ENCODE measurements around the gene CACNA1A. TPM values are rescaled to one million over a fixed set of nuclear protein-coding genes. Genes with fewer than 3 reads are reported as not detected.
"Not testable (repeated sequence)": the region's sequence is repeated elsewhere in the genome, so short reads cannot be mapped to it uniquely, and the experiment has no call there.

CACNA1A gene
- total RNA-seq, 1 donor from 2014 or later = 0.20 TPM

- DNase-seq (ENCODE audit: low read depth in 2 of 2) = peak in 1 of 2 donors; percentile 16
These were observed 298.9 kb downstream of the CACNA1A start for GRCh38 chr19:13207237-13207845.

- DNase-seq (ENCODE audit: low read depth in 2 of 2) = no peak
These were observed 299.7 kb downstream of the CACNA1A start for GRCh38 chr19:13206587-13206986.

- DNase-seq (ENCODE audit: low read depth in 2 of 2) = not testable (repeated sequence)
These were observed 304.2 kb downstream of the CACNA1A start for GRCh38 chr19:13202112-13202511.

- no peak for DNase-seq (ENCODE audit: low read depth in 2 of 2)
These were observed 307.6 kb downstream of the CACNA1A start for GRCh38 chr19:13198634-13199033.

GRCh38 chr19:13195678-13196077 lies 310.6 kb downstream of the CACNA1A start:
- no peak for DNase-seq (ENCODE audit: low read depth in 2 of 2)

- DNase-seq (ENCODE audit: low read depth in 2 of 2) = no peak
These were observed 315.3 kb downstream of the CACNA1A start for GRCh38 chr19:13190781-13191540.

- no peak for DNase-seq (ENCODE audit: low read depth in 2 of 2)
These were observed 316.7 kb downstream of the CACNA1A start for GRCh38 chr19:13189600-13189999.

GRCh38 chr19:13187419-13187818 lies 318.9 kb downstream of the CACNA1A start:
- DNase-seq (ENCODE audit: low read depth in 2 of 2) = no peak

- not testable (repeated sequence) for DNase-seq (ENCODE audit: low read depth in 2 of 2)
These were observed 319.6 kb downstream of the CACNA1A start for GRCh38 chr19:13186688-13187087.

GRCh38 chr19:13185763-13186657 lies 320.3 kb downstream of the CACNA1A start:
- peak in 1 of 2 donors; percentile 15 for DNase-seq (ENCODE audit: low read depth in 2 of 2)

- not testable (repeated sequence) for DNase-seq (ENCODE audit: low read depth in 2 of 2)
These were observed 321.4 kb downstream of the CACNA1A start for GRCh38 chr19:13184926-13185325.

- peak; percentile 33 to 55 for DNase-seq (ENCODE audit: low read depth in 2 of 2)
These were observed 324.4 kb downstream of the CACNA1A start for GRCh38 chr19:13181747-13182388.

- not testable (repeated sequence) for DNase-seq (ENCODE audit: low read depth in 2 of 2)
These were observed 328.0 kb downstream of the CACNA1A start for GRCh38 chr19:13178291-13178690.

GRCh38 chr19:13177584-13177983 lies 328.7 kb downstream of the CACNA1A start:
- not testable (repeated sequence) for DNase-seq (ENCODE audit: low read depth in 2 of 2)

GRCh38 chr19:13176345-13176744 lies 329.9 kb downstream of the CACNA1A start:
- no peak for DNase-seq (ENCODE audit: low read depth in 2 of 2)

GRCh38 chr19:13173139-13173737 lies 333.0 kb downstream of the CACNA1A start:
- no peak for DNase-seq (ENCODE audit: low read depth in 2 of 2)

- peak; percentile 65 to 81 for DNase-seq (ENCODE audit: low read depth in 2 of 2)
These were observed 333.7 kb downstream of the CACNA1A start for GRCh38 chr19:13172346-13173138.

- DNase-seq (ENCODE audit: low read depth in 2 of 2) = no peak
These were observed 335.1 kb downstream of the CACNA1A start for GRCh38 chr19:13171146-13171545.

GRCh38 chr19:13169769-13170168 lies 336.5 kb downstream of the CACNA1A start:
- DNase-seq (ENCODE audit: low read depth in 2 of 2) = peak in 1 of 2 donors; percentile 63

GRCh38 chr19:13166151-13166550 lies 340.1 kb downstream of the CACNA1A start:
- not testable (repeated sequence) for DNase-seq (ENCODE audit: low read depth in 2 of 2)
